IMR-90 (cell line): ENCODE results near the gene FGF19. TPM values are rescaled to one million over a fixed set of nuclear protein-coding genes. Genes with fewer than 3 reads are reported as not detected.

Source experiments
- ATAC-seq: fragments of 200-7000 bp; cut with Tn5 transposase; 2 replicates; pipeline ENCODE4 v1.9.1; 2020; ENCODE audit warnings: low read depth, mild to moderate bottlenecking, moderate library complexity
- BruUV-seq: library from RNA; stranded (reverse); fragments of 400-500 nt; replicated peaks from 2 replicates; lab custom pipeline; 2021; lab: Mats Ljungman, UMichigan
- CTCF ChIA-PET: fragments of 300-600 bp; formaldehyde crosslinking; extraction: SDS; loops from one replicate; lab custom pipeline; 2021; ENCODE audit warnings: antibody characterized with exemption; lab: Yijun Ruan, JAX
- POLR2A ChIA-PET: fragments of 300-600 bp; sonication (Branson Sonifier 250); formaldehyde crosslinking; loops from one replicate; lab custom pipeline; 2022; ENCODE audit warnings: antibody characterized with exemption; ENCODE audit not compliant: unreplicated experiment; lab: Charles Lee
- DNase-seq: peaks from one replicate; pipeline ENCODE4 v3.0.0; 2013
- H2AFZ ChIP-seq: replicated peaks from 2 replicates; pipeline ENCODE3; 2013; ENCODE audit warnings: low read length, mild to moderate bottlenecking; ENCODE audit not compliant: poor library complexity
- H2AK5ac ChIP-seq: 2 replicates; pipeline ENCODE4 v1.6.1; 2013; ENCODE audit warnings: low read depth, low read length, inconsistent platforms
- H2AK9ac ChIP-seq: replicated peaks from 2 replicates; pipeline ENCODE3; 2013; ENCODE audit warnings: mild to moderate bottlenecking, low read depth, low read length, moderate library complexity; ENCODE audit not compliant: poor library complexity
- H2BK120ac ChIP-seq: 2 replicates; pipeline ENCODE4 v1.6.1; 2013; ENCODE audit warnings: low read depth, low read length, inconsistent platforms
- H2BK15ac ChIP-seq: 3 replicates; pipeline ENCODE4 v1.6.1; 2013; ENCODE audit warnings: low read depth, low read length, inconsistent platforms
- H2BK20ac ChIP-seq: 2 replicates; pipeline ENCODE4 v1.6.1; 2013; ENCODE audit warnings: low read depth, mild to moderate bottlenecking, inconsistent platforms, low read length, moderate library complexity
- H2BK5ac ChIP-seq: 2 replicates; pipeline ENCODE4 v1.6.1; 2013; ENCODE audit warnings: mild to moderate bottlenecking, low read depth, low read length, inconsistent platforms; ENCODE audit not compliant: poor library complexity, severe bottlenecking
- H3K14ac ChIP-seq: replicated peaks from 2 replicates; pipeline ENCODE4 v1.6.1; 2013; ENCODE audit warnings: low read depth, low read length, inconsistent platforms
- H3K18ac ChIP-seq: 2 replicates; pipeline ENCODE4 v1.6.1; 2013; ENCODE audit warnings: low read depth, low read length, control low read depth
- H3K23ac ChIP-seq: 2 replicates; pipeline ENCODE4 v1.6.1; 2013; ENCODE audit warnings: low read depth, low read length, inconsistent platforms
- H3K27ac ChIP-seq: 2 replicates; pipeline ENCODE4 v1.5.1; 2013; ENCODE audit warnings: mild to moderate bottlenecking, control low read depth, low read length; ENCODE audit not compliant: insufficient read depth
- H3K27me3 ChIP-seq: 2 replicates; pipeline ENCODE4 v1.6.1; 2013; ENCODE audit warnings: low read length; ENCODE audit not compliant: control insufficient read depth, insufficient read depth
- H3K36me3 ChIP-seq: 2 replicates; pipeline ENCODE4 v1.6.1; 2013; ENCODE audit warnings: low read length, mixed read lengths; ENCODE audit not compliant: control insufficient read depth, insufficient read depth
- H3K4ac ChIP-seq: 2 replicates; pipeline ENCODE4 v1.6.1; 2013; ENCODE audit warnings: low read depth, low read length, inconsistent platforms
- H3K4me1 ChIP-seq: 2 replicates; pipeline ENCODE4 v1.6.1; 2013; ENCODE audit warnings: low read length, mixed read lengths; ENCODE audit not compliant: control insufficient read depth, insufficient read depth
- H3K4me2 ChIP-seq: 2 replicates; pipeline ENCODE4 v1.6.1; 2013; ENCODE audit warnings: low read depth, mild to moderate bottlenecking, control low read depth, low read length, moderate library complexity
- H3K4me3 ChIP-seq: 2 replicates; pipeline ENCODE4 v1.5.1; 2013; ENCODE audit warnings: low read depth, mild to moderate bottlenecking, control low read depth, low read length, moderate library complexity; ENCODE audit not compliant: insufficient read depth
- H3K56ac ChIP-seq: 2 replicates; pipeline ENCODE4 v1.6.1; 2013; ENCODE audit warnings: low read length, inconsistent platforms; ENCODE audit not compliant: insufficient read depth; ENCODE audit errors: extremely low read depth
- H3K79me1 ChIP-seq, 2 experiments: 2 replicates each; pipeline ENCODE4 v1.6.1; 2013; ENCODE audit warnings: low read length in 2 of 2, inconsistent platforms in 1 of 2, low read depth in 1 of 2
- H3K9ac ChIP-seq: 2 replicates; pipeline ENCODE4 v1.6.1; 2013; ENCODE audit warnings: low read depth, low read length, control low read depth
- H3K9me1 ChIP-seq: 2 replicates; pipeline ENCODE4 v1.6.1; 2013; ENCODE audit warnings: low read length, inconsistent platforms; ENCODE audit not compliant: insufficient read depth
- H3K9me3 ChIP-seq: 2 replicates; pipeline ENCODE4 v1.6.1; 2013; ENCODE audit warnings: low read length; ENCODE audit not compliant: control insufficient read depth, insufficient read depth
- H4K20me1 ChIP-seq: 2 replicates; pipeline ENCODE4 v1.6.1; 2013; ENCODE audit warnings: low read length, inconsistent platforms; ENCODE audit not compliant: insufficient read depth
- H4K5ac ChIP-seq: 2 replicates; pipeline ENCODE4 v1.6.1; 2013; ENCODE audit warnings: mild to moderate bottlenecking, low read depth, low read length, control low read depth
- H4K8ac ChIP-seq, 2 experiments: 2 replicates each; pipeline ENCODE4 v1.6.1; 2013; ENCODE audit warnings: low read depth in 2 of 2, low read length in 2 of 2, control low read depth in 1 of 2, inconsistent platforms in 1 of 2
- H4K91ac ChIP-seq: 2 replicates; pipeline ENCODE4 v1.6.1; 2013; ENCODE audit warnings: low read depth, low read length, inconsistent platforms; ENCODE audit not compliant: insufficient read depth
- BHLHE40 ChIP-seq: fragments of 150-350 bp; IDR thresholded peaks from 2 replicates; pipeline ENCODE4 v1.6.1; 2016; ENCODE audit warnings: mild to moderate bottlenecking, low read depth, low read length
- CEBPB ChIP-seq: IDR thresholded peaks from 2 replicates; pipeline ENCODE4 v1.6.1; 2012; ENCODE audit warnings: low read depth, low read length, improper control_type of control experiment
- FOS ChIP-seq: fragments of 150-350 bp; IDR thresholded peaks from 2 replicates; pipeline ENCODE4 v1.6.1; 2016; ENCODE audit warnings: low read depth, low read length
- MAZ ChIP-seq: IDR thresholded peaks from 2 replicates; pipeline ENCODE4 v1.6.1; 2012; ENCODE audit warnings: low read depth, mild to moderate bottlenecking, low read length, improper control_type of control experiment, moderate library complexity, borderline replicate concordance
- MXI1 ChIP-seq: IDR thresholded peaks from 2 replicates; pipeline ENCODE4 v1.6.1; 2012; ENCODE audit warnings: low read depth, mild to moderate bottlenecking, low read length, moderate library complexity, borderline replicate concordance
- NFE2L2 ChIP-seq: fragments of 150-350 bp; IDR thresholded peaks from 2 replicates; pipeline ENCODE4 v1.6.1; 2016; ENCODE audit warnings: low read depth, mild to moderate bottlenecking, low read length
- POLR2A ChIP-seq: IDR thresholded peaks from 2 replicates; pipeline ENCODE4 v1.6.1; 2012; ENCODE audit warnings: mild to moderate bottlenecking, low read depth, low read length
- RAD21 ChIP-seq: IDR thresholded peaks from 2 replicates; pipeline ENCODE4 v1.6.1; 2012; ENCODE audit warnings: low read length, improper control_type of control experiment
- RCOR1 ChIP-seq: IDR thresholded peaks from 2 replicates; pipeline ENCODE4 v1.6.1; 2012; ENCODE audit warnings: mild to moderate bottlenecking, low read length, improper control_type of control experiment; ENCODE audit not compliant: insufficient replicate concordance
- SMC3 ChIP-seq: fragments of 150-350 bp; IDR thresholded peaks from 2 replicates; pipeline ENCODE4 v1.6.1; 2016; ENCODE audit warnings: low read depth, mild to moderate bottlenecking, antibody characterized with exemption, low read length, moderate library complexity
- WGBS, 2 experiments: methylation state at CpG; one replicate each; pipeline versions ENCODE4 v1.1.5 to v1.1.7; 2013; ENCODE audit warnings: missing lambda C conversion rate in 2 of 2; ENCODE audit not compliant: insufficient read length in 1 of 2; ENCODE audit errors: extremely low coverage in 2 of 2; 5-methylcytosine and 5-hydroxymethylcytosine counted together
- dilution Hi-C: fragments of 300-500 bp; cut with HindIII; formaldehyde crosslinking; loops from one replicate; pipeline ENCODE4 v1.14.3; 2018; ENCODE audit warnings: low sequenced_read_pairs; ENCODE audit not compliant: unreplicated experiment
- in situ Hi-C: fragments of 300-500 bp; cut with MboI; formaldehyde crosslinking; loops from 3 replicates; pipeline ENCODE4 v1.14.3; 2019; ENCODE audit warnings: low sequenced_read_pairs, inconsistent platforms, mixed read lengths
- intact Hi-C: fragments of 100-400 bp; cut with micrococcal nuclease; formaldehyde crosslinking; loops from 2 replicates; pipeline ENCODE4 v1.10.0; 2022
- polyA plus RNA-seq, 3 experiments: library from polyadenylated mRNA; depleted of rRNA; stranded (reverse); fragments of >200 nt; gene quantifications; 2 replicates each; pipeline ENCODE4 v1.2.3, GENCODE V29; 2012; ENCODE audit warnings: low replicate concordance in 1 of 3
- total RNA-seq: library from RNA; depleted of rRNA; stranded (reverse); fragments of >200 nt; gene quantifications from 2 replicates; pipeline ENCODE4 v1.2.3, GENCODE V29; 2012
- TF ChIP-seq, protein P1 (sequence below): fragments of 150-350 bp; IDR thresholded peaks from 2 replicates; pipeline ENCODE4 v1.6.1; 2017; ENCODE audit warnings: mild to moderate bottlenecking, antibody characterized with exemption, low read length, low read depth
- TF ChIP-seq, protein P2 (sequence below): fragments of 150-350 bp; IDR thresholded peaks from 2 replicates; pipeline ENCODE4 v1.6.1; 2016; ENCODE audit warnings: low read depth, mild to moderate bottlenecking, low read length, moderate library complexity, borderline replicate concordance

FGF19 gene
- total and polyA plus RNA-seq, 2 of the 4 experiments (the other 2 are of a cell fraction): not detected

DNA sequence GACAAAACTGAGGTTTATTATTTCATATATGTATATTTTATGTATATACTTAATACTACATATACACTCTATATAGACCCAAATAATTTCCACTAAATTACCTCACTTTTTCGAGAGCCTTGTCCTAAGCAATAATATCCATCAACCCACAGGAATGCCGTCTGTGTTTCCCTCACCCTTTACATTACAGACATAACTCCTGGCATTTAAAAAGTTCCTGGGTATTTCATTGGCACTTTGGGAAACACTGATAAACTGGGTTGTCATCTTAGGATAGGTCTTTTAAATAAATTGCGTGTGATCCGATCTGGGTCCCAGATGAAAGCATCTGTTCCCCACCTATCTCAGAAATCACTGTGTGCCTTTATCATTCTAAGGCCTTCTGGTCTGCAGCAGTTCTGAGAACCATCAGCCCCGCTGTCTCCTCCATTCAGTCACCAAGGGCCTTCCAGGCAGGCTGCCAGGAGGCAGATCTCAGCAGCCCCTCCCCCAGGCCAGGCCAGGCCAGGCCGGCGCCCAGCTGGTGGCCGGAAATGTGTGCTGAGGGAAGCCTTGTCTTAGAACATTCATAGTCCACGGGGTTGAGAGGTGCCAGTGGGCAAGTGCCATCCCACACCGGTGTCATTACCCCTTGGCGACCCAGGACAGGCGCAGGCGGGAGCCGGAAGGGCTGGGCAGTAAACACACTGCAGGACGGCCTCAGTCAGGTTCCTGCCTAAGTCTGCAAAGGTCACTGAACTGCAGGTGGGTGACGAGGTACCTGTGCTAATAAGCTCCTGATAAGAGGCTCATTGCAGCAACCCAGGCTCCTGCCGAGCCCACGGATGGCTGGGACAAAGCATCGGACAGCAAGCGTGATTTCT lies 3.3 kb downstream of the FGF19 start:
- ChIA-PET POLR2A (no interaction called here), CTCF (no interaction called here)
- Histone ChIP-seq H3K4me3 (no peak overlapping the region), H3K23ac (no peak overlapping the region), H4K20me1 (no peaks in the 10 kb centered on the region), H3K36me3 (no peaks in the 10 kb centered on the region), H3K18ac (no peak overlapping the region), H2BK15ac (no peak overlapping the region), H2AK5ac (peak overlapping the region; percentile 18; the same call in 1 of the 2 replicates), H4K91ac (no peak overlapping the region), H4K5ac (no peak overlapping the region), H3K56ac (no peak overlapping the region), H3K79me1 (no peaks in the 10 kb centered on the region), H3K4me2 (no peak overlapping the region), H2AK9ac (no peak overlapping the region), H2BK5ac (no peak overlapping the region), H3K9me3 (no peaks in the 10 kb centered on the region), H2BK20ac (no peak overlapping the region), H3K27me3 (peaks cover 56% of the 10 kb centered on the region), H4K8ac (no peak overlapping the region), H3K14ac (no peak overlapping the region), H3K4ac (no peak overlapping the region), H3K4me1 (peaks cover 2% of the 10 kb centered on the region), H3K9me1 (no peaks in the 10 kb centered on the region), H3K9ac (no peak overlapping the region), H2BK120ac (no peak overlapping the region), H2AFZ (peak overlapping the region; percentile 38), H3K27ac (no peak overlapping the region)
- peak; percentile 89 for ATAC-seq
- no TSS peak for BruUV-seq
- in situ Hi-C loops (loop anchor here (10.0 kb wide), 1 partner anchor 104 kb away; no protein-coding TSS in a partner anchor), intact Hi-C loops (loop anchor here (5.0 kb wide), 1 partner anchor 187 kb away; no protein-coding TSS in a partner anchor), dilution Hi-C loops (no loop called here)
- DNase-seq: peak; percentile 75
- TF ChIP-seq RCOR1: no peak
- TF ChIP-seq, protein P1, sequence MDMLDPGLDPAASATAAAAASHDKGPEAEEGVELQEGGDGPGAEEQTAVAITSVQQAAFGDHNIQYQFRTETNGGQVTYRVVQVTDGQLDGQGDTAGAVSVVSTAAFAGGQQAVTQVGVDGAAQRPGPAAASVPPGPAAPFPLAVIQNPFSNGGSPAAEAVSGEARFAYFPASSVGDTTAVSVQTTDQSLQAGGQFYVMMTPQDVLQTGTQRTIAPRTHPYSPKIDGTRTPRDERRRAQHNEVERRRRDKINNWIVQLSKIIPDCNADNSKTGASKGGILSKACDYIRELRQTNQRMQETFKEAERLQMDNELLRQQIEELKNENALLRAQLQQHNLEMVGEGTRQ: no peak
- TF ChIP-seq SMC3: no peak
- TF ChIP-seq CEBPB: no peak
- no peak; the same call in 1 of the 2 replicates for TF ChIP-seq RAD21
- TF ChIP-seq MXI1: no peak
- no peak for TF ChIP-seq POLR2A
- no peak for TF ChIP-seq NFE2L2
- no peak for TF ChIP-seq BHLHE40
- TF ChIP-seq MAZ: no peak
- TF ChIP-seq, protein P2, sequence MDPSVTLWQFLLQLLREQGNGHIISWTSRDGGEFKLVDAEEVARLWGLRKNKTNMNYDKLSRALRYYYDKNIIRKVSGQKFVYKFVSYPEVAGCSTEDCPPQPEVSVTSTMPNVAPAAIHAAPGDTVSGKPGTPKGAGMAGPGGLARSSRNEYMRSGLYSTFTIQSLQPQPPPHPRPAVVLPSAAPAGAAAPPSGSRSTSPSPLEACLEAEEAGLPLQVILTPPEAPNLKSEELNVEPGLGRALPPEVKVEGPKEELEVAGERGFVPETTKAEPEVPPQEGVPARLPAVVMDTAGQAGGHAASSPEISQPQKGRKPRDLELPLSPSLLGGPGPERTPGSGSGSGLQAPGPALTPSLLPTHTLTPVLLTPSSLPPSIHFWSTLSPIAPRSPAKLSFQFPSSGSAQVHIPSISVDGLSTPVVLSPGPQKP: no peak
- no peak for TF ChIP-seq FOS
- 52% methylated on average over 8 of the region's 20 CpGs; no CpG with 5 or more reads in 1 of the 2 experiments for WGBS, 2 experiments
